H1 (cell line): ENCODE data around the gene PSME1. TPM values are rescaled to one million over a fixed set of nuclear protein-coding genes. Genes with fewer than 3 reads are reported as not detected.

Experiments
- CTCF ChIA-PET: fragments of 300-600 bp; sonication (Branson Sonifier 250); formaldehyde crosslinking; loops from one replicate; lab custom pipeline; 2021; ENCODE audit not compliant: partially characterized antibody; lab: Charles Lee
- POLR2A ChIA-PET: fragments of 300-600 bp; sonication (Branson Sonifier 250); formaldehyde crosslinking; loops from one replicate; lab custom pipeline; 2021; ENCODE audit warnings: inconsistent platforms; ENCODE audit not compliant: partially characterized antibody; lab: Charles Lee
- DNase-seq, 2 experiments: peaks; one replicate each; pipeline versions ENCODE4 v3.0.0 to v3.0.0-alpha.2; 2010 to 2022; ENCODE audit warnings: low spot score in 2 of 2, low read depth in 1 of 2, mixed read lengths in 1 of 2
- FAIRE-seq: peaks from 2 replicates; lab custom pipeline; 2011; peaks lifted over from hg19 to GRCh38; lab: Jason Lieb, UNC
- H2AFZ ChIP-seq: 2 replicates; pipeline ENCODE4 v1.8.1; 2012; ENCODE audit warnings: low read length, inconsistent platforms
- H2AK5ac ChIP-seq: 2 replicates; pipeline ENCODE4 v1.6.1; 2013; ENCODE audit warnings: low read depth, low read length
- H2BK120ac ChIP-seq: replicated peaks from 2 replicates; pipeline ENCODE3; 2013; ENCODE audit warnings: low read depth, low read length, inconsistent platforms
- H2BK12ac ChIP-seq: 2 replicates; pipeline ENCODE4 v1.6.1; 2013; ENCODE audit warnings: low read depth, low read length
- H2BK15ac ChIP-seq: 2 replicates; pipeline ENCODE4 v1.6.1; 2013; ENCODE audit warnings: low read length
- H2BK20ac ChIP-seq: 2 replicates; pipeline ENCODE4 v1.6.1; 2013; ENCODE audit warnings: low read length
- H2BK5ac ChIP-seq: 2 replicates; pipeline ENCODE4 v1.6.1; 2013; ENCODE audit warnings: low read depth, low read length
- H3K14ac ChIP-seq: 2 replicates; pipeline ENCODE4 v1.6.1; 2013; ENCODE audit warnings: inconsistent platforms; ENCODE audit not compliant: insufficient read length
- H3K18ac ChIP-seq: 2 replicates; pipeline ENCODE4 v1.6.1; 2013; ENCODE audit warnings: low read length; ENCODE audit errors: extremely low read depth
- H3K23ac ChIP-seq: 2 replicates; pipeline ENCODE4 v1.6.1; 2013; ENCODE audit warnings: inconsistent platforms; ENCODE audit not compliant: insufficient read length
- H3K23me2 ChIP-seq: 2 replicates; pipeline ENCODE4 v1.6.1; 2013; ENCODE audit warnings: low read depth, low read length
- H3K27ac ChIP-seq: 2 replicates; pipeline ENCODE4 v1.6.1; 2011; ENCODE audit warnings: low read depth, low read length, inconsistent platforms
- H3K27me3 ChIP-seq, 4 experiments: replicated peaks in 1 of 4; 1 replicate in 1 of 4; 2 replicates in 3 of 4; pipeline versions ENCODE4 v1.6.1 to v1.8.1; 2011 to 2013; ENCODE audit warnings: low read length in 3 of 4, mild to moderate bottlenecking in 3 of 4, inconsistent platforms in 2 of 4, mixed read lengths in 2 of 4, moderate library complexity in 1 of 4; ENCODE audit not compliant: control insufficient read depth in 3 of 4, insufficient read depth in 3 of 4; ENCODE audit errors: extremely low read depth in 1 of 4
- H3K36me3 ChIP-seq, 4 experiments: 2 replicates each; pipeline versions ENCODE4 v1.6.1 to v1.8.1; 2011 to 2013; ENCODE audit warnings: mild to moderate bottlenecking in 4 of 4, low read length in 3 of 4, moderate library complexity in 2 of 4, control low read depth in 1 of 4, inconsistent platforms in 1 of 4; ENCODE audit not compliant: insufficient read depth in 4 of 4, control insufficient read depth in 2 of 4
- H3K4ac ChIP-seq: replicated peaks from 2 replicates; pipeline ENCODE3; 2013; ENCODE audit warnings: low read length, low read depth, mixed read lengths, inconsistent platforms; ENCODE audit not compliant: insufficient read length
- H3K4me1 ChIP-seq, 4 experiments: replicated peaks in 1 of 4; 1 replicate in 1 of 4; 2 replicates in 3 of 4; pipeline versions ENCODE4 v1.6.1 to v1.8.1; 2011 to 2013; ENCODE audit warnings: low read length in 3 of 4, inconsistent platforms in 2 of 4, mixed read lengths in 1 of 4; ENCODE audit not compliant: insufficient read depth in 4 of 4, control insufficient read depth in 3 of 4
- H3K4me2 ChIP-seq, 2 experiments: 2 replicates each; pipeline versions ENCODE4 v1.6.1 to v1.8.1; 2011 to 2013; ENCODE audit warnings: low read depth in 2 of 2, low read length in 2 of 2, control low read depth in 1 of 2, inconsistent platforms in 1 of 2, mild to moderate bottlenecking in 1 of 2; ENCODE audit not compliant: insufficient read depth in 1 of 2
- H3K4me3 ChIP-seq, 4 experiments: fragments of 200-600, 300-600 bp in 1 of 4; sonication (generic), shearing (Covaris generic), sonication (Bioruptor Twin) in 1 of 4; 2 replicates each; pipeline versions ENCODE4 v1.5.1 to v1.8.1; 2011 to 2016; ENCODE audit warnings: low read length in 4 of 4, low read depth in 3 of 4, control low read depth in 2 of 4, inconsistent platforms in 2 of 4, mild to moderate bottlenecking in 2 of 4, mixed read lengths in 1 of 4, moderate library complexity in 1 of 4; ENCODE audit not compliant: insufficient read depth in 2 of 4; ENCODE audit errors: extremely low read depth in 1 of 4
- H3K56ac ChIP-seq: replicated peaks from 2 replicates; pipeline ENCODE3; 2013; ENCODE audit warnings: low read depth, mild to moderate bottlenecking, mixed read lengths, low read length, inconsistent platforms; ENCODE audit not compliant: insufficient read length
- H3K79me1 ChIP-seq: 2 replicates; pipeline ENCODE4 v1.6.1; 2013; ENCODE audit warnings: low read depth, low read length, control low read depth
- H3K79me2 ChIP-seq, 2 experiments: 2 replicates each; pipeline versions ENCODE4 v1.6.1 to v1.8.1; 2012 to 2013; ENCODE audit warnings: low read length in 2 of 2, mild to moderate bottlenecking in 2 of 2, inconsistent platforms in 1 of 2; ENCODE audit not compliant: insufficient read depth in 2 of 2, control insufficient read depth in 1 of 2
- H3K9ac ChIP-seq, 4 experiments: replicated peaks in 1 of 4; 1 replicate in 1 of 4; 2 replicates in 3 of 4; pipeline versions ENCODE4 v1.6.1 to v1.8.1; 2011 to 2013; ENCODE audit warnings: low read depth in 3 of 4, low read length in 3 of 4, control low read depth in 2 of 4, mild to moderate bottlenecking in 2 of 4, moderate library complexity in 2 of 4, inconsistent platforms in 1 of 4; ENCODE audit errors: extremely low read depth in 1 of 4
- H3K9me3 ChIP-seq, 2 experiments: 2 replicates each; pipeline versions ENCODE4 v1.6.1 to v1.8.1; 2012 to 2013; ENCODE audit warnings: mild to moderate bottlenecking in 2 of 2, moderate library complexity in 2 of 2, control low read depth in 1 of 2, inconsistent platforms in 1 of 2, low read depth in 1 of 2, low read length in 1 of 2, mixed read lengths in 1 of 2; ENCODE audit not compliant: insufficient read depth in 2 of 2
- H4K20me1 ChIP-seq, 2 experiments: replicated peaks in 1 of 2; 2 replicates each; pipeline versions ENCODE3 to v1.8.1; 2011 to 2013; ENCODE audit warnings: inconsistent platforms in 2 of 2, low read length in 2 of 2, mild to moderate bottlenecking in 1 of 2; ENCODE audit not compliant: insufficient read depth in 2 of 2, control insufficient read depth in 1 of 2
- H4K5ac ChIP-seq: 2 replicates; pipeline ENCODE4 v1.6.1; 2013; ENCODE audit warnings: low read length, low read depth, mixed read lengths, inconsistent platforms; ENCODE audit not compliant: insufficient read length
- H4K8ac ChIP-seq: 2 replicates; pipeline ENCODE4 v1.8.0; 2013; ENCODE audit warnings: mild to moderate bottlenecking, moderate library complexity, low read length, inconsistent platforms; ENCODE audit not compliant: insufficient read depth; ENCODE audit errors: extremely low read depth
- H4K91ac ChIP-seq: replicated peaks from 2 replicates; pipeline ENCODE3; 2013; ENCODE audit warnings: low read length, mixed read lengths, inconsistent platforms; ENCODE audit not compliant: insufficient read length
- EGR1 ChIP-seq: IDR thresholded peaks from 2 replicates; pipeline ENCODE4 v1.6.1; 2011; ENCODE audit warnings: low read depth, low read length, borderline replicate concordance
- GTF2F1 ChIP-seq: IDR thresholded peaks from 2 replicates; pipeline ENCODE4 v1.6.1; 2012; ENCODE audit warnings: low read depth, low read length, improper control_type of control experiment, borderline replicate concordance
- NRF1 ChIP-seq: IDR thresholded peaks from 2 replicates; pipeline ENCODE4 v1.6.1; 2011; ENCODE audit warnings: mild to moderate bottlenecking, low read depth, low read length, improper control_type of control experiment
- WGBS, 2 experiments: shearing (Covaris generic) in 1 of 2; methylation state at CpG; one replicate each; pipeline versions ENCODE4 v1.1.6 to v1.1.7; 2013 to 2015; ENCODE audit warnings: low lambda C conversion rate in 2 of 2, mixed read lengths in 2 of 2, inconsistent platforms in 1 of 2, low coverage in 1 of 2, missing lambda C conversion rate in 1 of 2; ENCODE audit not compliant: insufficient replicate concordance in 2 of 2, insufficient coverage in 1 of 2, insufficient read length in 1 of 2; ENCODE audit errors: extremely low coverage in 1 of 2, missing lambda C conversion rate in 1 of 2; 5-methylcytosine and 5-hydroxymethylcytosine counted together
- polyA plus RNA-seq, 7 experiments: library from polyadenylated mRNA; depleted of rRNA in 3 of 7; stranded (reverse) in 5 of 7; unstranded in 2 of 7; fragments of >200 nt in 5 of 7; fragments of 200-250 nt in 2 of 7; gene quantifications; 1 replicate in 5 of 7; 2 replicates in 1 of 7; 4 replicates in 1 of 7; pipeline versions ENCODE4 v1.2.1 to v1.2.3, GENCODE V29; 2011 to 2013; ENCODE audit warnings: missing spikeins in 2 of 7, mixed read lengths in 2 of 7
- total RNA-seq: library from RNA; stranded (reverse); fragmentation: NEBNext Ultra II Directional; extraction: Animal tissue kit (Norgen Biotek cat#: 25700); gene quantifications from 2 replicates; pipeline ENCODE4 v1.2.1, GENCODE V29; 2021
- TF ChIP-seq, protein P1 (sequence below): IDR thresholded peaks from 2 replicates; pipeline ENCODE4 v1.6.1; 2011; ENCODE audit warnings: low read depth, mild to moderate bottlenecking, low read length; ENCODE audit not compliant: insufficient read depth
- TF ChIP-seq, protein P2 (sequence below): IDR thresholded peaks from 2 replicates; pipeline ENCODE4 v1.6.1; 2012; ENCODE audit warnings: low read length, inconsistent platforms

Gene PSME1
- total and polyA plus RNA-seq, 2 of the 8 experiments (the other 6 are each of a cell fraction or from before 2014, with no cell fraction given): 74.9 to 85.9 TPM

DNA sequence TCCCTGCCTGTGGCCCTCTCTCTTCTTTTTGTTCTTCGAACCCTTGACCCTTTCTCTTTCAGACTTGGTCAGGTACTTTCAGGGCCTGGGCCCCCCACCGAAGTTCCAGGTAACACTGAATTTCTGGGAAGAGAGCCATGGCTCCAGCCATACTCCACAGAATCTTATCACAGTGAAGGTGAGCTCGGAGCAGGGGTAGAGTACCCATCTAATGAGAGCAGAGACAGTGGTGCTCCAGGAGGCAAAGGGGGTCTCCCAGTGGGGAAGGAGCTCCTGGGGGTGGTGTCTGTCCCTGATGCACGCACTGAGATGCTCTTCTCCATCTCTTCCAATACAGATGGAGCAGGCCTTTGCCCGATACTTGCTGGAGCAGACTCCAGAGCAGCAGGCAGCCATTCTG is 29.8 kb downstream of the PSME1 start:
- ChIA-PET POLR2A (interaction anchor here (0.7 to 7.6 kb wide), 5 partner anchors 15 to 23 kb away, joined by 3 to 93 read pairs (median 5); partner anchors contain the start of genes PSME2 and RNF31), CTCF (interaction anchor here (0.7 to 1.2 kb wide), 2 partner anchors 57 to 132 kb away, joined by 3 read pairs; no protein-coding TSS in a partner anchor)
- no peak overlapping the region for H2BK15ac ChIP-seq
- no peak for DNase-seq
- no peak overlapping the region for H4K5ac ChIP-seq
- peaks cover 0 to 8% (median 2%) of the 10 kb centered on the region in 4 experiments; a peak in 3 of 7 replicates for H3K4me1 ChIP-seq
- H4K8ac ChIP-seq: no peak overlapping the region
- H3K4ac ChIP-seq: no peak overlapping the region
- no peak overlapping the region for H2AK5ac ChIP-seq
- H3K79me1 ChIP-seq: no peaks in the 10 kb centered on the region
- no peak for FAIRE-seq
- H3K18ac ChIP-seq: no peak overlapping the region
- H3K4me2 ChIP-seq: no peak overlapping the region
- H2AFZ ChIP-seq: no peak overlapping the region
- no peak overlapping the region for H2BK120ac ChIP-seq
- 0 out of 2 replicates have a peak, but pooled peaks cover 2% of the 10 kb centered on the region for H3K23me2 ChIP-seq
- H4K91ac ChIP-seq: no peak overlapping the region
- H2BK5ac ChIP-seq: no peak overlapping the region
- no peaks in the 10 kb centered on the region for H3K27me3 ChIP-seq
- no peaks in the 10 kb centered on the region for H3K79me2 ChIP-seq
- no peak overlapping the region for H3K14ac ChIP-seq
- H3K9ac ChIP-seq: no peak overlapping the region
- peaks cover 0 to 9% of the 10 kb centered on the region in 2 experiments for H4K20me1 ChIP-seq
- no peak overlapping the region for H3K4me3 ChIP-seq
- no peak overlapping the region for H2BK20ac ChIP-seq
- H2BK12ac ChIP-seq: no peak overlapping the region
- peaks cover 0 to 18% (median 5%) of the 10 kb centered on the region in 4 experiments; a peak in 6 of 8 replicates for H3K36me3 ChIP-seq
- no peak overlapping the region for H3K27ac ChIP-seq
- H3K9me3 ChIP-seq: no peaks in the 10 kb centered on the region
- no peak overlapping the region for H3K56ac ChIP-seq
- 96% methylated on average over 4 of the region's 5 CpGs; no CpG with 5 or more reads in 1 of the 2 experiments for WGBS, 2 experiments
- H3K23ac ChIP-seq: no peak overlapping the region
- no peak for TF ChIP-seq EGR1
- TF ChIP-seq, protein P1, sequence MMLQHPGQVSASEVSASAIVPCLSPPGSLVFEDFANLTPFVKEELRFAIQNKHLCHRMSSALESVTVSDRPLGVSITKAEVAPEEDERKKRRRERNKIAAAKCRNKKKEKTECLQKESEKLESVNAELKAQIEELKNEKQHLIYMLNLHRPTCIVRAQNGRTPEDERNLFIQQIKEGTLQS: no peak
- TF ChIP-seq GTF2F1: no peak
- TF ChIP-seq, protein P2, sequence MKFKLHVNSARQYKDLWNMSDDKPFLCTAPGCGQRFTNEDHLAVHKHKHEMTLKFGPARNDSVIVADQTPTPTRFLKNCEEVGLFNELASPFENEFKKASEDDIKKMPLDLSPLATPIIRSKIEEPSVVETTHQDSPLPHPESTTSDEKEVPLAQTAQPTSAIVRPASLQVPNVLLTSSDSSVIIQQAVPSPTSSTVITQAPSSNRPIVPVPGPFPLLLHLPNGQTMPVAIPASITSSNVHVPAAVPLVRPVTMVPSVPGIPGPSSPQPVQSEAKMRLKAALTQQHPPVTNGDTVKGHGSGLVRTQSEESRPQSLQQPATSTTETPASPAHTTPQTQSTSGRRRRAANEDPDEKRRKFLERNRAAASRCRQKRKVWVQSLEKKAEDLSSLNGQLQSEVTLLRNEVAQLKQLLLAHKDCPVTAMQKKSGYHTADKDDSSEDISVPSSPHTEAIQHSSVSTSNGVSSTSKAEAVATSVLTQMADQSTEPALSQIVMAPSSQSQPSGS: no peak
- no peak for TF ChIP-seq NRF1
